Stimulated activated CD4-positive, alpha-beta T cell treated with anti-CD3 and anti-CD28 coated beads, Interleukin-12 subunit alpha, Interleukin-12 subunit beta, amount 100 ng/mL, for 4 hours (primary cell): ENCODE results near the gene PRKCZ.
"Not testable (repeated sequence)": the region's sequence is repeated elsewhere in the genome, so short reads cannot be mapped to it uniquely, and the experiment has no call there.

ENCODE experiments used
- DNase-seq: peaks from one replicate; pipeline ENCODE4 v3.0.0-alpha.2; 2020

The PRKCZ gene

DNA sequence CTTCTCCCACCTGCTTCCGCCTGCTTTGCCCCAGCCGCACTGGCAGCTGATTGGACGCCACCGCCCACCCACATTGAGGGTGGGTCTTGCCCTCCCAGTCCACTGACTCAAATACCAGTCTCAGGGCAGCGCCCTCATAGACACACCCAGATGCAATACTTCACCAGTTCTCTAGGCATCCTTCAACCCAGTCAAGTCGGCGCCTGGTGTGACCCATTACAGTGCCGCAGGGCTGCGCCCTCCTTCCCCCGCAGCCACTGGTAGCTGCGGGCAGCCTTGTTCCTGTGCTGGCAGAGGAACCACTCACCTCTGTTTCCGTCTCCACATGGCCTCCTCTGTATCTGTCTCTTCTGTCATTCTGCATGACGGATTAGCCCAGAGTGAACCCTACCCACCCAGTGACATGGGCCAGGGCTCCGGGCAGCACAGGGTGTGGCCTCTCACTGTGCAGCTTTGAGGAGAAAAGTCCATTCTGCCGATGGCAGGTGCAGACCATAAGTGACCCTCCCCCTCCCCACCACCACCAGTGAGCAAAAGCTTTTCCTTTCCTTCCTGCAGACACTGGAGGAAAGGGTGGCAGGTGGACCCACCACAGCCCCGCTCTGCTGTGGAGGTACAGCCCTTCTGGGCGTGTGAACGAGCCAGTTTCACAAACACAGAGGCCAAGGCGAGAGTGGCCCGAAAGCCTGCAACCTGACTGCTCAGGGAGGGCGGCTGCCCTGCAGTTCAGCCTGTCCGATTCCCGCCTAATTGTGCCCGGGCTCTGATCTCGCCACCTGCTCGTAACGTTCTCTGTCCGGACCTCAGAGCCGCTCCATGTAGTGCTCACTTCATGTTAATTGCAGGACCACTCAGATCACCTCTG, 87.3 kb downstream of the PRKCZ start:
- no peak for DNase-seq

DNA sequence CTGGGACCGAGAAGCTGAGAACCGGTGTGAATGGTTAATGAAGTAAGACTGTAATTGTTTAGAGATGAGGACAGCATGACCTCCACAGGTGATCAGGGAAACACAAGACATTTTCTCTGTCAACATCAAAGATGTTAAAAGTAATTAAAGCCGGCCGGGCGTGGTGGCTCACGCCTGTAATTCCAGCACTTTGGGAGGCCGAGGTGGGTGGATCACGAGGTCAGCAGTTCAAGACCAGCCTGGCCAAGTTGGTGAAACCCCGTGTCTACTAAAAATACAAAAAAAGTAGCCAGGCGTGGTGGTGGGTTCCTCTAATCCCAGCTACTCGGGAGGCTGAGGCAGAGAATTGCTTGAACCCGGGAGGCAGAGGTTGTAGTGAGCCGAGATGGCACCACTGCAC, 88.9 kb downstream of the PRKCZ start:
- not testable (repeated sequence) for DNase-seq

DNA sequence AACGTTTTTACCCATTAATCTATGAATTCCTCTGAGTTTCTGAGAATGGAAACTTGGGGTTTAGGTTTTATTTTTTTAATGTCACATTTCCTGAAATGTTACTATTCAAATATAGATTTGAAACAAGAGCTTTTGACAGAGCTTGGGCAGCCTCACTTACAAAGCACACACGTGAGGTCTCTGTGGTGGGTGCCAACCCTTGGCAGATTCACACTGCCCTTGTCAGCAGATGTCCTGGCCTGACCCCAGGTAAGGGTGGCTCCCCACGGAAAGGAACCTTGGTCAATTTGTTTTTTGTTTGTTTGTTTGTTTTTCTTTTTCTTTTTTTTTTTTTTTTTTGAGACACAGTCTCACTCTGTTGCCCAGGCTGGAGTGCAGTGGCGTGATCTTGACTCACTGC, 90.8 kb downstream of the PRKCZ start:
- DNase-seq, result no peak

DNA sequence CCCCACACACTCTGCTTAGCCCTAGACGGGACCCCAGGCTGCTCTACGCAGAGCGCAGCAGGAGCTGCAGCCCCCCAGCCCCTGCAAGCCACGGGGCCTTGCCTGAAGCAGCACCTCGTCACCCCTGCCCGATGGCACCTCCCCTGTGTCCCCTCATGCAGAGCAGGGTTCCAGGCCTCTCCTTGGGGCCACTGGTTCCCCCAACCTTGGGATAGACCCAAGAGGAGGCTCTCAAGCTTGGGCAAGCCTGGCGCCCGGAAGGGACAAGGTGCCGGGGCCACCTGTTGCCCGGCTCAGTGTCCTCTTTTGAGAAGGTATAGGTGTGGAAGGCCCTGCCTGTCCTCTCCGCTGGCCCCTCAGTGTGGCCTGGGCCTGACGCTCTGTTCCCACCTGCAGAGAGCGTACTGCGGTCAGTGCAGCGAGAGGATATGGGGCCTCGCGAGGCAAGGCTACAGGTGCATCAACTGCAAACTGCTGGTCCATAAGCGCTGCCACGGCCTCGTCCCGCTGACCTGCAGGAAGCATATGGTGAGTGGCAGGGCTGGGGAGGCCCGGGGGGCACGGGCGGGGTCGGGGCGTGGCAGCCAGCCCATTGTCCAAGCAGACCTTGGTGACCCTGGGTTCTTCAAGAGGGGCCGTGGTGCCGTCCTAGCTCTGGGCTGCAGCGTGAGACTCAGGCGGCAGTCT, 93.7 kb downstream of the PRKCZ start:
- no peak for DNase-seq

DNA sequence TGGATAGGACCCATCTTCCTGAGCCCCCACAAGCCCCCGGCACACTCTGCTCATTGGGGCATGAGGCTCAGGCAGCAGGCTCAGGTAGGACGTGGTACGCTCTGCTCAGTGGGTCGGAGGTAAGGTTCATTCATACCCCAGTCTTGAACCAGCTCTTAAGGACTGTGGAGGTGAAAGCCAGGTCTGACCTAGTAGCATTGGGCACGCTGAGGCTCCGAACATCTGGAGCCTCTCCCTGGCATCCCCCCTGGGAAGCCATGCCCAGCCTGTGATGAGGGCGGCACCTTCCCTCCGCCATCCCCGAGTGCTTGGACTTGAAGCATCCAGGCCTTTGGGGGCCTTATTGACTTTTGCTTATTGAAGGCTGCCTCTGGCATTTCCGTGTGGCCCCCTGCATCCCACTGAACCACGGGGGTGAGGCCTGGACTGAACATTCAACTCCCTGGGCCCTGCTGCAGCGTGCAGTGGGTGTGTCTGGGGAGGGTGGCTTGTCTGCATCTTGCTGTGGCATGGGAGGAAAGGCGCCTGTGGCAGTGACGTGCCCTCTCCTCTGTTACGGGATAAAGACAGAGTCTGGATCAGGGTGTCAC, 94.4 kb downstream of the PRKCZ start:
- no peak for DNase-seq

DNA sequence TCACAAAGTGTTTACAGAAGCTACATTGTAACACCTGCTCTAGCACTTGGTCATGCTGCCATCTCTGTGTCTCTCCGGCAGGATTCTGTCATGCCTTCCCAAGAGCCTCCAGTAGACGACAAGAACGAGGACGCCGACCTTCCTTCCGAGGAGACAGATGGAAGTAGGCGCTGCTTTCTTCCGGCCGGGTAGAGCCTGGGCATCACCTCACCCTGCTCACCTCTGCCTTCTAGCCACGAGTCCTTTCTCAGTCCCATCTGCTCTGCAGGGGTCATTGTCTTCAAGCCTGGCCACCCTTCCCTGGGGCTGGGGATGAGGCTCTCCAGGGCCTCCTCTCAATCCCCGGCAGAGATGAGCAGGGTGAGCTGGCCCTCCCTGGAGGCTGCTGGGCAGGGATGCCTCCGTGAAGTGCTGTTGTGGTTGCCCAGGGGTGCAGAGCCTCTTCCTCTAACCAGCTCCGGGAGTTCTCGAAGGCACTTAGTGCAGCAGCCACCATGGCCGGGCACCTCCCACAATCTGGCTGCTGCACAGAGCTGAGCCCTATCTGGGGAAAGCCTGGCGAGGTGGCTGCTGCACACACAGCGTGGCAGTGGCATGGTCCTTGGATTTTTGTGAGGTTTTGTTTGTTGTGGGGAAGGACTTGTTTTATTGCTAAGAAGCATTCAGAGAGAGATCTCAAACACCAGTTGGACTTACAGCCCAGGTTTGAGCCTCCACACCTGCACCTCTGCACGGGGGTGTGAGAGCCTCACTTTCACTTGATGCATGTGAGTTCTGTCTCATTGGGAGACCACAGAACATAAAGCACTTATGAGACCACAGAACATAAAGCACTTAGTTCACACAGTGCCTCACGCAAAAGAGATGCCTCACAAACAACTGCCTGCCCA, 96.0 kb downstream of the PRKCZ start:
- DNase-seq, result no peak

DNA sequence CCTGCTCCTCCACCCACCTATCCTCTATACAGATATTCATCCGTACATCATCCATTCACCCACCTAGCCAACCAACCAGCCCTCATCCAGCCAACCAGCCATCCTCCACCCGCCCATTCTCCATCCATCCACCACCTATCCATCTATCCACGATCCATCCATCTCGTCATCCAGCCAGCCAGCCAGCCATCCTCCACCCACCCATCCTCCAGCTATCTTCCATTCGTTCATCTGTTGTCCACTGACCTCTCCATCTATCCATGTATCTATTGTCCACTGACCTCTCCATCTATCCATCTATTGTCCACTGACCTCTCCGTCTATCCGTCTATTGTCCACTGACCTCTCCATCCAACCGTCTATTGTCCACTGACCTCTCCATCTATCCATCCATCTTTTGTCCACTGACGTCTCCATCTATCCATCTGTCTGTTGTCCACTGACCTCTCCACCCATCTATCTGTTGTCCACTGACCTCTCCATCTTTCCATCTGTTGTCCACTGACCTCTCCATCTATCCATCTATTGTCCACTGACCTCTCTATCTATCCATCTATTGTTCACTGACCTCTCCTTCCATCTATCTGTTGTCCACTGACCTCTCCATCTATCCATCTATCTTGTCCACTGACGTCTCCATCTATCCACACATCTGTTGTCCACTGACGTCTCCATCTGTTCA, 96.8 kb downstream of the PRKCZ start:
- DNase-seq, result no peak

DNA sequence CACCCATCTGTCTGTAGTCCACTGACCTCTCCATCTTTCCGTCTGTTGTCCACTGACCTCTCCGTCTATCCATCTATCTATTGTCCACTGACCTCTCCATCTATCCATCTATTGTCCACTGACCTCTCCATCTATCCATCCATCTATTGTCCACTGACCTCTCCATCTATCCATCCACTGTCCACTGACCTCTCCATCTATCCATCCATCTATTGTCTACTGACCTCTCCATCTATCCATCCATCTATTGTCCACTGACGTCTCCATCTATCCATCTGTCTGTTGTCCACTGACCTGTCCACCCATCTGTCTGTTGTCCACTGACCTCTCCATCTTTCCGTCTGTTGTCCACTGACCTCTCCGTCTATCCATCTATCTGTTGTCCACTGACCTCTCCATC, 97.7 kb downstream of the PRKCZ start:
- not testable (repeated sequence) for DNase-seq

DNA sequence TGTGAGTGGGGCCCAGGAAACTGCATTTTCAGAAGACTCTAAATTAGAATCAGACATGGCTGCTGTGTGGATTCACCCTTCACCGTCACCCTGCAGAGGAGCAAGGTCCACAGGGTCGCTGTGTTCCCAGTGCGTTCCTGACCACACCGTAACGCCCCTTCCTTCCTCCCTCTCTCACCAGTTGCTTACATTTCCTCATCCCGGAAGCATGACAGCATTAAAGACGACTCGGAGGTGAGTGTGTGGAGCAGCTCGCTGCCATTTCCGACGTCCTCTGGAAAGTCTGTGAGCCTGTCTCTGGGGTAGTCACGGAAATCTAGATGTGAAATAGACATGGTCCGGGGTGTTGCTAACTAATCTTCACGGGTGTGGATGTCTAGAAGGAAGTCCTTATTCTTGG, 98.5 kb downstream of the PRKCZ start:
- no peak for DNase-seq

DNA sequence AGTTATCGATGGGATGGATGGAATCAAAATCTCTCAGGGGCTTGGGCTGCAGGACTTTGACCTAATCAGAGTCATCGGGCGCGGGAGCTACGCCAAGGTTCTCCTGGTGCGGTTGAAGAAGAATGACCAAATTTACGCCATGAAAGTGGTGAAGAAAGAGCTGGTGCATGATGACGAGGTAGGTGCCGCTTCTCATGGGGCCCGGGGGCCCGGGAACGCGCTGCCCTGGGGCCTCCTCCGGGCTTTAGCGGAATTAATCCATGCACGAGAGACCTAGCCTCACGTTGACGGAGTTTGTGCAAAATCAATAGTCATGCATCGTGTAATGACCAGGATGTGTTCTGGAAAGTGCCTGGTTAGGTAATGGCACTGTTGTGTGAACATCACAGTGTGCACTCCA, 100.6 kb downstream of the PRKCZ start:
- DNase-seq, result no peak

DNA sequence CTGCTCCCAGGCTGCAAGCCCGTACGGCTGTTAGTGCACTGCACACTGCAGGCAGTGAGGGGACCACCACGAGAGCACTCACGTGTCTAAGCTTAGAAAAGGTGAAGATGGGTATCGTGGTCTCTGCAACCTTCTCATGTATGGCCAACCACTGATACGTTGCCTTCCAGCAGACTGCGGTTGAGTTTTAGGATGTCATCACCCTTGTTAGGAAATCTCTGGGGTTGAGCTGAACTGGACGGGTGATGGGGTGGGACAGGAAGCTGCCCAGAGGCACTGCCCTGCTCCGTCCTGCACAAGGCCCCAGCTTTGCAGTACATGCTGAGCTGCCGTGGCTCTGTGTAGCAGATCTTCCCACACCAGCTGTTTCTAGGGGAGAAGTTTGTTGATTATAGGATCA, 101.0 kb downstream of the PRKCZ start:
- no peak for DNase-seq

DNA sequence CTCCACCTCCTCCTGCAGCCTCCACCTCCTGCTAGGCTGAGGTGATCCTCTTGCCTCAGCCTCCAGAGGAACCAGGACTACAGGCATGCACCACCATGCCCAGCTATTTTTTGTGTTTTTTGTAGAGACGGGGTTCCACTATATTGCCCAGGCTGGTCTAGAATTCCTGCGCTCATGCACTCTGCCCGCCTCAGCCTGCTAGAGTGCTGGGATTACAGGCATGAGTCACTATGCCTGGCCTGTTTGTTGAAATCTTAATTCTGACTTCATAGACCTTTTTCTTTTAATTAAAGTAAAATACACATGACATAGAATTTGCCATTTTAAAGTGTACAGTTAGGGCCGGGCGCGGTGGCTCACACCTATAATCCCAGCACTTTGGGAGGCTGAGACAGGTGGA, 101.7 kb downstream of the PRKCZ start:
- no peak for DNase-seq

DNA sequence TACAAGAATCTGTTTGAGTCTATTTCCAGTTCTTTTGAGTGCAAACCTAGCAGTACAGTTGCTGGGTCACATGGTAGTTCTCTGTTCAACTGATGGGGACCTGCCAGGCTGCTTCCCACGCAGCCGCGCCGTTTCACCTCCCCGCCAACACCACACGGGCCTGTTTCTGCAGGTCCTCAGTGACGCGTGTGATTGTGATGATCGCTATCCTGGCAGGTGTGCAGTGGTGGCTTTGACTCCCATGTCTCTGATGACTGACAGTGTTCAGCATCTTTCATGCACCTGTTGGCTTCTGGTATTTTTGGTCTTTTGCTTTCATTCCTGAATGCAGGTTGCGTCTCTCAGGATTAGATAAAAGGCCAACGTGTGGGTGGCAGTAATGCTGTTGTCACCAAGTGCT, 102.7 kb downstream of the PRKCZ start:
- peak; percentile 18 for DNase-seq

DNA sequence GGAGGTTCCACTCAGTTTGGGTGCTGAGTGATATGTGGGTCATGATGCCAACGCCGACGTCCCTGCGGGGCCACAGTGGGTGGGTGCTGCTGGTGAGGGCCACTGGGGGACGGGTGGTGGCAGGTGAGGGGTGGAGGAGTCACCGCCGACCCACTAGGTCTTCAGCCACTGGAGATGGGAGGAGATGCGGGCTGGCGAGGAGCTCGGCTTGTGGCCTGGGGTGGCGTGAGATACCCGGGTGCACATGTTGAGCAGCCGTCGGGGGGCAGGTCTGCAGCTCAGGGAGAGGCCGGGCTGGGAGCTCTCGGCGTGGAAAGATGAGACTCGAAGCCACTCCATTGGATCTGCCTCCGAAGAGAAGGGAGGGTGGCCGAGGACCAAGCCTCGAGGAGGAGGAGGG, 103.8 kb downstream of the PRKCZ start:
- no peak for DNase-seq

DNA sequence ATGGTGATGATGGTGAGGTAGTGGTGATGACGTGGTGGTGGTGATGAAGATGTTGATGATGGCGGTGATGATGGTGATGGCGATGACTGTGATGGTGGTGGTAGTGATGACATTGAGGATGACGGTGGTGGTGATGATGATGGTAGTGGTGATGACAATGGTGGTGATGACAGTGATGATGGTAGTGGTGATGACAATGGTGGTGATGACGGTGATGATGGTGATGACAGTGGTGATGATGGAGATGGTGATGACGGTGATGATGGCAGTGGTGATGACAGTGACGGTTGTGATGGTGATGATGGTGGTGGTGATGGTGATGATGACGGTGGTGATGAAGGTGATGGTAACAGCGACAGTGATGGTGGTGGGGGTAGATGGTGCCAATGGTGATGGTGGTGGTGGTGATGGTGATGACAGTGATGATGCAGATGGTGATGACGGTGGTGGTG, 105.0 kb downstream of the PRKCZ start:
- DNase-seq, result no peak

DNA sequence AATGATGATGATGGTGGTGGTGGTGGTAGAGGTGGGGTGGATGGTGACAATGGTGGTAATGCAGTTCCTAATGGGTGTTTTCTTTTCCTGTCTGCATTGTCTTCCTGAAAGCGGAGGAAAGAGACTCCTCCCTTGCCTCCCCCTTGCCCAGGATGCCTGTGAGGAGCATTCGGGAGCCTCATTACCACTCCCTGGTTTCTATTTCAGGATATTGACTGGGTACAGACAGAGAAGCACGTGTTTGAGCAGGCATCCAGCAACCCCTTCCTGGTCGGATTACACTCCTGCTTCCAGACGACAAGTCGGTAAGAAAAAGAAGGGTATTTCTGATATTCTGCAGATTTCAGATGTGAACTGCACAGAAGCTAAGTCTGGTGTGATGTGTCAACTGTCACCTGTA, 105.6 kb downstream of the PRKCZ start:
- DNase-seq, result no peak

DNA sequence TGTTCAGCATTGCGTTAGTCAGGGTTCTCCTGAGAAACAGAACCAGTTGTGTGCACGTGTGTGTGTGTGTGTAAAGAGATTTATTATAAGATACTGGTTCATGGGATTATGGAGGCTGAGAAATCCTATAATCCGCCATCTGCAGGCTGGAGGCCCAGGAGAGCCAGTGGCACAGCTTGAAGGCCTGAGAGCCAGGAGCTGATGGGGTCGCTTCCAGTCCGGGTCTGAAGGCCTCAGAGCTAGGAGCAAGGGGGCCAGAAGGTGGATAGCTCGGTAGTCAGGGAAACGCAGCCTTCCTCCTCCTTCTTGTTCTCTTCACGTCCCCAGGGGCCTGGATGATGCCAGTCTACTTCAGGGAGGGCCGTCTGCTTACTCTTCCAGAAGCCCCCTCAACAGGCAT, 106.7 kb downstream of the PRKCZ start:
- DNase-seq, result no peak

DNA sequence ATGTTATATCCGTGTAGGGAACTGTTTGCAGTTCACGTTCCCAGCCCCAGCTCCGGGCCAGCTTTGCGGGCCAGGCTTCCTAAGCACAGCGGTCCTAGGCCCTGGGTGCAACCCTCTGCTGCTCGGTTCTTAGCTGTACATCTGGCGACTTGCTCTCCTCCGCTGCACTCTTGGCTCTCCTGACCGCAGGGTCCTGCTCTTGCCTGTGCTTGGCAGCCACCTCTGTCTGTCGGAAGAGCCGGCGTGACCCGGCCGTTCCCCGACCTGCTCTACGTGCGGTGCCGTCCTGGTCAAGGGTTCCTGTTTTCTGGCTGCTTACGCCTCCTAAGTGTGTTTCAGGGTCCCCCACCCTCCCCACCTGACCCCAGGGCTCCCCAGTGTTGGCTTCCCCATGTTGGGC, 107.6 kb downstream of the PRKCZ start:
- DNase-seq, result no peak

DNA sequence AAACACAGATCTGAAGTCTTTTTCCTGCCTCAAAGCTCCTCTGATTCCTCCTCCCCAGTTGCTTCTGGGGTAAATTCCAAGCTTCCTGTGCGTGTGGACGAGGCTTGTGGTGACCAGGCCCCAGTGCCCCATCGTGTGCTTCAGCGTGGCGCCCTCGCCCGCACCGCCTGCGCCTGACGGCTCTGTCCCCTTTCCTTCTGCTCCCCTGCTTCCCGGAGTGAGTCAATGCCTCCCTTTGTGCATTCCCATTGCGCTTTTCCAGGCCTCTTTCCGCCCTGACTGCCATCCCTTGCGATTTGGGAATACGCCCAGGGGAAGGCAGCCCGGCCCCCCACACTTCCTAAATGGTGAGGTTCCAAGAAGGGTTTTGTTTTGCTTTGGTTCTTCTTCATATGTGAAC, 108.1 kb downstream of the PRKCZ start:
- no peak for DNase-seq

DNA sequence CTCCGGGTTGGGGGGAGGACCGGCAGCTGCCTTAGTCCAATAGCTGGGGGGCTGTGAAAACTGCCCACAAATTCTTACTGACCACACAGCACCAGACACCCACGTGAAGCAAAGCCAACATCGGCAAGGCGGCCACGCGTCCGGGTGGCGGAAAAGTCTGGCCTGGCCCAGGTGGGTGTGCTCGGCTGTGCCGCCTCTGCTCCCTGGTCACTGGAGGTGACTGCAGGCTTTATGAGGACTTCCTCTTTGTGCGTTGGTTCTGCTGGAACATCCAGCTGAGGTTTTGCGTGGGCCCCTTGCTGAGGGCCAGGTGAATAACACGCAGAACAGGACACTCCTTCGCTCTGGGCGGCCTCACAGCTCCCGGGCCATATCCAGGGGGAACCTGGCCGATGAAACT, 108.9 kb downstream of the PRKCZ start:
- no peak for DNase-seq

DNA sequence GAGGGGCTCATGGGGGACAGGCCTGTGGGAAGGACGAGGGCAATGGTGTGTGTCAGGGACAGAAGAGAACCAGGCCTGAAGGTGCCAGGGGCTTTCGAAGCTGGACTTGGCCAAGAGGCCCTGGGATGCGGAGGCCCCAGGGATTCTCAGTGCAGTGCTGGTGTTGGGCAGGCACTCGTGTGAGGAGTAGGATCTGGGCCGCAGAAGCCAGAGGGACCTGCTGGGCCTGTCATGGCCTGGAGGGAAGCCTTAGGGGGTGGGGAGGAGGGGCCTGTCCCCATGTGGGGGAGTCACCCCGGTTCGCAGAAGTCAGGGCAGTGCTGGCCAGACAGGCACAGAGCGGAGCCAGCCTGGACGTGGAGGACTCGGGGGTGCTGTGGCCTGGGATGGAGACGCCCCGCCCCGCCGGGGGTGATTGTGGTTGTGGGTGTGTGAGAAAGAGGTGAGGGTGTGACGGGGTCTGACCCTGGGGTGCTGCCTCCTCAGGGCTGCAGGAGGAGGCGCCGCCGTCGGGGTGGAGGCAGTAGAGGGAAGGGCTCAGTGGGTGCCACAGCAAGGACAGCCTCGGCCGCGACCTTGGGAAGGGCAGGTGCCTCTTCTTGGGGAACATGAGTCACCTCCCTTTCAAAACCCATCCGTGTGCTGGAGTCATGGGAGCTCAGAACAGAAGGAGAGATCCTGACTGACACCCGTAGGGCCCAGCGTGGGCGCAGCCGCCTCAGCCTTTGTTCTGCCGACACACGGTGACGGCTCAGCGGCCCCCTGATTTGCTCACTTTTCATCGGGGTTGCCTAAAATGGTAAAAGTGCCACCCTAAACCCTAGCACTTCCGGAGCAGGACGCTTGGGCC, 110.5 kb downstream of the PRKCZ start:
- no peak for DNase-seq
